HCT116 (cell line): ENCODE data around the gene OR2A12. TPM values are rescaled to one million over a fixed set of nuclear protein-coding genes. Genes with fewer than 3 reads are reported as not detected.

Experiments used
- ATAC-seq: fragments of 200-7000 bp; cut with Tn5 transposase; 2 replicates; pipeline ENCODE4 v1.9.1; 2020; ENCODE audit warnings: mild to moderate bottlenecking, moderate library complexity
- BruUV-seq: library from RNA; stranded (reverse); fragments of 400-500 nt; replicated peaks from 2 replicates; lab custom pipeline; 2021; lab: Mats Ljungman, UMichigan
- CTCF ChIA-PET: fragments of 300-600 bp; sonication (Branson Sonifier 250); formaldehyde crosslinking; loops from one replicate; lab custom pipeline; 2021; ENCODE audit warnings: antibody characterized with exemption; lab: Charles Lee
- POLR2A ChIA-PET: fragments of 300-600, 350-600 bp; sonication (Branson Sonifier 250); formaldehyde crosslinking; loops from one replicate; lab custom pipeline; 2021; ENCODE audit warnings: antibody characterized with exemption; lab: Charles Lee
- RAD21 ChIA-PET, 2 experiments: fragments of 300-600 bp; sonication (Branson Sonifier 250); formaldehyde crosslinking; loops; one replicate each; lab custom pipeline; 2023; ENCODE audit warnings: low total read pairs in 2 of 2; ENCODE audit not compliant: uncharacterized antibody in 2 of 2, unreplicated experiment in 2 of 2, low non-redundant PET in 1 of 2; lab: Charles Lee
- DNase-seq: peaks from one replicate; pipeline ENCODE4 v3.0.0-alpha.2; 2010; ENCODE audit warnings: low read depth, low spot score
- H2AFZ ChIP-seq: fragments of 200-600 bp; shearing (Covaris generic), sonication (generic); 2 replicates; pipeline ENCODE4 v1.6.1; 2017; ENCODE audit warnings: low read depth, mixed run types, mixed read lengths, antibody characterized with exemption, low read length; ENCODE audit not compliant: poor library complexity, severe bottlenecking
- H3K27ac ChIP-seq: 2 replicates; pipeline ENCODE4 v1.5.1; 2012; ENCODE audit warnings: low read depth, low read length
- H3K27me3 ChIP-seq: fragments of 200-600 bp; sonication (generic); 2 replicates; pipeline ENCODE4 v1.6.1; 2016; ENCODE audit warnings: mixed run types, low read length, mixed read lengths; ENCODE audit not compliant: insufficient read depth
- H3K36me3 ChIP-seq, 2 experiments: fragments of 200-500 bp in 1 of 2; fragments of 200-600 bp in 1 of 2; sonication (Bioruptor generic) in 1 of 2; sonication (generic) in 1 of 2; 2 replicates each; pipeline versions ENCODE4 v1.5.1 to v1.6.1; 2014 to 2016; ENCODE audit warnings: low read length in 2 of 2, inconsistent platforms in 1 of 2, mixed read lengths in 1 of 2, mixed run types in 1 of 2; ENCODE audit not compliant: insufficient read depth in 2 of 2, control insufficient read depth in 1 of 2
- H3K4me1 ChIP-seq, 2 experiments: fragments of 200-600 bp in 1 of 2; sonication (generic) in 1 of 2; 2 replicates each; pipeline versions ENCODE4 v1.5.1 to v1.6.1; 2012 to 2017; ENCODE audit warnings: low read length in 2 of 2, inconsistent platforms in 1 of 2, mild to moderate bottlenecking in 1 of 2, mixed read lengths in 1 of 2, mixed run types in 1 of 2, moderate library complexity in 1 of 2; ENCODE audit not compliant: insufficient read depth in 2 of 2, control insufficient read depth in 1 of 2
- H3K4me2 ChIP-seq: fragments of 200-600 bp; sonication (generic); 2 replicates; pipeline ENCODE4 v1.6.1; 2017; ENCODE audit warnings: mixed run types, low read length, mixed read lengths
- H3K4me3 ChIP-seq, 2 experiments: fragments of 200-600 bp in 1 of 2; sonication (generic) in 1 of 2; replicated peaks in 1 of 2; 2 replicates each; pipeline ENCODE4 v1.5.1; 2011 to 2016; ENCODE audit warnings: low read length in 2 of 2, control low read depth in 1 of 2, low read depth in 1 of 2, mild to moderate bottlenecking in 1 of 2, mixed read lengths in 1 of 2, mixed run types in 1 of 2
- H3K79me2 ChIP-seq: fragments of 200-600 bp; sonication (generic); 2 replicates; pipeline ENCODE4 v1.6.1; 2017; ENCODE audit warnings: mild to moderate bottlenecking, mixed run types, low read length, moderate library complexity, mixed read lengths; ENCODE audit not compliant: insufficient read depth
- H3K9ac ChIP-seq: fragments of 200-600 bp; sonication (generic); 2 replicates; pipeline ENCODE4 v1.6.1; 2016; ENCODE audit warnings: low read length, mixed read lengths
- H3K9me2 ChIP-seq: fragments of 200-600 bp; sonication (generic), shearing (Covaris generic); 2 replicates; pipeline ENCODE4 v1.6.1; 2017; ENCODE audit warnings: mixed run types, mild to moderate bottlenecking, moderate library complexity; ENCODE audit not compliant: insufficient read depth
- H3K9me3 ChIP-seq, 2 experiments: fragments of 200-500 bp in 1 of 2; fragments of 200-600 bp in 1 of 2; sonication (Bioruptor generic) in 1 of 2; sonication (generic) in 1 of 2; 2 replicates each; pipeline ENCODE4 v1.6.1; 2014 to 2017; ENCODE audit warnings: low read length in 2 of 2, mixed read lengths in 2 of 2, inconsistent platforms in 1 of 2, low read depth in 1 of 2, mild to moderate bottlenecking in 1 of 2, mixed run types in 1 of 2, moderate library complexity in 1 of 2; ENCODE audit not compliant: control insufficient read depth in 1 of 2, insufficient read depth in 1 of 2
- H4K20me1 ChIP-seq: fragments of 200-600 bp; sonication (generic), shearing (Covaris generic); 2 replicates; pipeline ENCODE4 v1.6.1; 2017; ENCODE audit warnings: mixed run types, mild to moderate bottlenecking, moderate library complexity; ENCODE audit not compliant: insufficient read depth
- CBX3 ChIP-seq: IDR thresholded peaks from 2 replicates; pipeline ENCODE4 v1.6.1; 2012; ENCODE audit warnings: low read depth
- CEBPB ChIP-seq: IDR thresholded peaks from 2 replicates; pipeline ENCODE4 v1.6.1; 2012; ENCODE audit warnings: low read depth
- EZH2 ChIP-seq: fragments of 200-600 bp; sonication (generic); IDR thresholded peaks from 2 replicates; pipeline ENCODE4 v1.6.1; 2017; ENCODE audit warnings: antibody characterized with exemption, mixed run types
- EZH2phosphoT487 ChIP-seq: fragments of 200-600 bp; IDR thresholded peaks from 2 replicates; pipeline ENCODE4 v1.6.1; 2018; ENCODE audit warnings: antibody characterized with exemption, borderline replicate concordance
- FOSL1 ChIP-seq: IDR thresholded peaks from 2 replicates; pipeline ENCODE4 v1.6.1; 2012; ENCODE audit warnings: low read depth
- POLR2A ChIP-seq: IDR thresholded peaks from 2 replicates; pipeline ENCODE4 v1.7.0; 2011; ENCODE audit warnings: borderline replicate concordance; ENCODE audit not compliant: insufficient read depth, insufficient read length; ENCODE audit errors: extremely low read depth
- RAD21 ChIP-seq: IDR thresholded peaks from 2 replicates; pipeline ENCODE4 v1.6.1; 2012; ENCODE audit warnings: low read depth, mild to moderate bottlenecking
- YY1 ChIP-seq: IDR thresholded peaks from 2 replicates; pipeline ENCODE4 v1.6.1; 2011; ENCODE audit warnings: low read length, low read depth, moderate library complexity, mild to moderate bottlenecking; ENCODE audit not compliant: insufficient replicate concordance; ENCODE audit errors: extremely low read depth
- ZFX ChIP-seq: fragments of 450-650 bp; IDR thresholded peaks from 2 replicates; pipeline ENCODE4 v1.6.1; 2017
- ZNF274 ChIP-seq: fragments of 200-500 bp; sonication (Bioruptor generic); IDR thresholded peaks from 2 replicates; pipeline ENCODE4 v1.6.1; 2014; ENCODE audit warnings: mild to moderate bottlenecking, low read depth, low read length, inconsistent platforms
- intact Hi-C: fragments of 100-400 bp; cut with micrococcal nuclease; formaldehyde crosslinking; loops from 2 replicates; pipeline ENCODE4 v1.10.0; 2022
- total RNA-seq: library from RNA; stranded (reverse); gene quantifications from one replicate; pipeline ENCODE4 v1.2.1, GENCODE V29; 2021; ENCODE audit not compliant: unreplicated experiment
- TF ChIP-seq, protein P1 (sequence below): IDR thresholded peaks from 2 replicates; pipeline ENCODE4 v1.6.1; 2012
- TF ChIP-seq, protein P2 (sequence below), 3 experiments: fragments of 200-600 bp in 1 of 3; sonication (generic) in 1 of 3; IDR thresholded peaks in 2 of 3; conservative IDR thresholded peaks in 1 of 3; 2 replicates each; pipeline ENCODE4 v1.5.1; 2012 to 2017; ENCODE audit warnings: low read depth in 2 of 3, low read length in 2 of 3, antibody characterized with exemption in 1 of 3, borderline replicate concordance in 1 of 3, control low read depth in 1 of 3, mild to moderate bottlenecking in 1 of 3, mixed read lengths in 1 of 3, mixed run types in 1 of 3, moderate library complexity in 1 of 3; ENCODE audit not compliant: insufficient read depth in 1 of 3
- TF ChIP-seq, protein P3 (sequence below): IDR thresholded peaks from 2 replicates; pipeline ENCODE4 v1.6.1; 2012; ENCODE audit warnings: low read depth

OR2A12 gene
- total RNA-seq, 1 experiment from 2014 or later, result not detected

DNA sequence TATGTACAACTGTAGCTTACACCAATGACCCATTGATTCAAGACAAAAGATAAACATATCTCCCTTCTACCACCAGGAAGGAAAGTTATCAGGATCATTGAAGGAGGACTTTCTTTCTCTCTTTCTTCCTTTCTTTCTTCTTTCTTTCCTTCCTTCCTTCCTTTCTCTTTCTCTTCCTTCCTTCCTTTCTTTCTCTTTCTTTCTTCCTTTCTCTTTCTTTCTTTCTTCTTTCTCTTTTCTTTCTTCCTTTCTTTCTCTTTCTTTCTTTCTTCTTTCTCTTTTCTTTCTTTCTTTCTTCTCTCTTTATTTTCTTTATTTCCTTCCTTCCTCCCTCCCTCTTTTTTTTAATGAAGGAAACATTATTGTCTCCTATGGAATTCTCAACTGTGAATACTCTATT lies 12.7 kb downstream of the OR2A12 start:
- H3K9me3 ChIP-seq, result no peaks in the 10 kb centered on the region
- H3K27ac ChIP-seq, result no peak overlapping the region
- no peaks in the 10 kb centered on the region for H3K27me3 ChIP-seq
- H3K4me2 ChIP-seq, result no peak overlapping the region
- H3K9ac ChIP-seq, result no peak overlapping the region
- no TSS peak for BruUV-seq
- H3K9me2 ChIP-seq, result no peaks in the 10 kb centered on the region
- CTCF ChIA-PET, result no interaction called here
- no peaks in the 10 kb centered on the region for H3K79me2 ChIP-seq
- intact Hi-C loops, result no loop called here
- H4K20me1 ChIP-seq, result no peaks in the 10 kb centered on the region
- no peak overlapping the region for H2AFZ ChIP-seq
- ATAC-seq (no peak), DNase-seq (no peak)
- H3K4me1 ChIP-seq, result no peaks in the 10 kb centered on the region
- no peaks in the 10 kb centered on the region for H3K36me3 ChIP-seq
- RAD21 ChIA-PET, result no interaction called here
- POLR2A ChIA-PET, result no interaction called here
- TF ChIP-seq CEBPB (no peak), FOSL1 (no peak), RAD21 (no peak), ZFX (no peak), POLR2A (no peak), YY1 (no peak), ZNF274 (no peak), EZH2phosphoT487 (no peak), CBX3 (no peak), EZH2 (no peak)
- TF ChIP-seq, protein P1, sequence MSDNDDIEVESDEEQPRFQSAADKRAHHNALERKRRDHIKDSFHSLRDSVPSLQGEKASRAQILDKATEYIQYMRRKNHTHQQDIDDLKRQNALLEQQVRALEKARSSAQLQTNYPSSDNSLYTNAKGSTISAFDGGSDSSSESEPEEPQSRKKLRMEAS, result no peak
- TF ChIP-seq, protein P2, sequence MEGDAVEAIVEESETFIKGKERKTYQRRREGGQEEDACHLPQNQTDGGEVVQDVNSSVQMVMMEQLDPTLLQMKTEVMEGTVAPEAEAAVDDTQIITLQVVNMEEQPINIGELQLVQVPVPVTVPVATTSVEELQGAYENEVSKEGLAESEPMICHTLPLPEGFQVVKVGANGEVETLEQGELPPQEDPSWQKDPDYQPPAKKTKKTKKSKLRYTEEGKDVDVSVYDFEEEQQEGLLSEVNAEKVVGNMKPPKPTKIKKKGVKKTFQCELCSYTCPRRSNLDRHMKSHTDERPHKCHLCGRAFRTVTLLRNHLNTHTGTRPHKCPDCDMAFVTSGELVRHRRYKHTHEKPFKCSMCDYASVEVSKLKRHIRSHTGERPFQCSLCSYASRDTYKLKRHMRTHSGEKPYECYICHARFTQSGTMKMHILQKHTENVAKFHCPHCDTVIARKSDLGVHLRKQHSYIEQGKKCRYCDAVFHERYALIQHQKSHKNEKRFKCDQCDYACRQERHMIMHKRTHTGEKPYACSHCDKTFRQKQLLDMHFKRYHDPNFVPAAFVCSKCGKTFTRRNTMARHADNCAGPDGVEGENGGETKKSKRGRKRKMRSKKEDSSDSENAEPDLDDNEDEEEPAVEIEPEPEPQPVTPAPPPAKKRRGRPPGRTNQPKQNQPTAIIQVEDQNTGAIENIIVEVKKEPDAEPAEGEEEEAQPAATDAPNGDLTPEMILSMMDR (IDR thresholded peaks at IDR 0.05 in 2 of 3, conservative IDR thresholded peaks at IDR 0.05 in 1 of 3; ENCODE audit: borderline replicate concordance in 1 of 3, insufficient read depth in 1 of 3, low read depth in 2 of 3, low read length in 2 of 3), result no peak
- TF ChIP-seq, protein P3, sequence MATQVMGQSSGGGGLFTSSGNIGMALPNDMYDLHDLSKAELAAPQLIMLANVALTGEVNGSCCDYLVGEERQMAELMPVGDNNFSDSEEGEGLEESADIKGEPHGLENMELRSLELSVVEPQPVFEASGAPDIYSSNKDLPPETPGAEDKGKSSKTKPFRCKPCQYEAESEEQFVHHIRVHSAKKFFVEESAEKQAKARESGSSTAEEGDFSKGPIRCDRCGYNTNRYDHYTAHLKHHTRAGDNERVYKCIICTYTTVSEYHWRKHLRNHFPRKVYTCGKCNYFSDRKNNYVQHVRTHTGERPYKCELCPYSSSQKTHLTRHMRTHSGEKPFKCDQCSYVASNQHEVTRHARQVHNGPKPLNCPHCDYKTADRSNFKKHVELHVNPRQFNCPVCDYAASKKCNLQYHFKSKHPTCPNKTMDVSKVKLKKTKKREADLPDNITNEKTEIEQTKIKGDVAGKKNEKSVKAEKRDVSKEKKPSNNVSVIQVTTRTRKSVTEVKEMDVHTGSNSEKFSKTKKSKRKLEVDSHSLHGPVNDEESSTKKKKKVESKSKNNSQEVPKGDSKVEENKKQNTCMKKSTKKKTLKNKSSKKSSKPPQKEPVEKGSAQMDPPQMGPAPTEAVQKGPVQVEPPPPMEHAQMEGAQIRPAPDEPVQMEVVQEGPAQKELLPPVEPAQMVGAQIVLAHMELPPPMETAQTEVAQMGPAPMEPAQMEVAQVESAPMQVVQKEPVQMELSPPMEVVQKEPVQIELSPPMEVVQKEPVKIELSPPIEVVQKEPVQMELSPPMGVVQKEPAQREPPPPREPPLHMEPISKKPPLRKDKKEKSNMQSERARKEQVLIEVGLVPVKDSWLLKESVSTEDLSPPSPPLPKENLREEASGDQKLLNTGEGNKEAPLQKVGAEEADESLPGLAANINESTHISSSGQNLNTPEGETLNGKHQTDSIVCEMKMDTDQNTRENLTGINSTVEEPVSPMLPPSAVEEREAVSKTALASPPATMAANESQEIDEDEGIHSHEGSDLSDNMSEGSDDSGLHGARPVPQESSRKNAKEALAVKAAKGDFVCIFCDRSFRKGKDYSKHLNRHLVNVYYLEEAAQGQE, result no peak
- TF ChIP-seq, all 23 proteins: peak for 0
- no peak overlapping the region for H3K4me3 ChIP-seq
